Measurements from ENCODE around the gene DBNL.

Gene DBNL

DNA sequence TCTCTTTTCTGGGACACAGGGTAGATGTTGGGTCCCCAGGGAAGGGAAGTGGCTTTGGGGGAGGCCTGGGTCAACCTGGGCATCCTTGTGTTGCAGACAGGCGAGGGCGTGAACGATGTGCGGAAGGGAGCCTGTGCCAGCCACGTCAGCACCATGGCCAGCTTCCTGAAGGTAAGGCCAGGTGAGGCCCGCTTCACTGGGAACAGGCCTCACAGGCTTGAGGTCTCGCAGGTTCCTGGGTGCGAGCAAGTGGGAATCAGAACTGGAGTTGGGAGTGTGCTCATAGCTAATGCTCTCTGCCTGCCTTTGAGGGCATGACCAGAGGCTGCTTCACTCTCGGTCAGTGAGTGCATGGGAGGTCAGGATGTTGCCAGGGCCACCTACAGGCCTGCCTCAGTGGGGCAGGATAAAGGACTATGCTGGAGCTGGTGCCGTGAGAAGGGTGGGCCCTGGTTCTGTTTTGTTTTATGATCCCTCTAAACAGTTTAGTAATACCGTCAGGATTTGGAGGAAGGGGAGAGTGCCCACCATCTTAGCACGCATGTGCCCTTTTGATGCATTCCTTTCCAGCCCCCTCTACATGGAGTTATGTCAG is 8.4 kb downstream of the DBNL start:
- Mint-ChIP-seq H3K27me3 (no peaks in the 10 kb centered on the region), H3K9me3 (ENCODE audit: low read depth) (no peaks in the 10 kb centered on the region), H3K4me1 (ENCODE audit: low read depth) (peaks cover 62% of the 10 kb centered on the region), H3K27ac (no peak overlapping the region), H3K36me3 (peaks cover 2% of the 10 kb centered on the region), H3K4me3 (no peak overlapping the region)

DNA sequence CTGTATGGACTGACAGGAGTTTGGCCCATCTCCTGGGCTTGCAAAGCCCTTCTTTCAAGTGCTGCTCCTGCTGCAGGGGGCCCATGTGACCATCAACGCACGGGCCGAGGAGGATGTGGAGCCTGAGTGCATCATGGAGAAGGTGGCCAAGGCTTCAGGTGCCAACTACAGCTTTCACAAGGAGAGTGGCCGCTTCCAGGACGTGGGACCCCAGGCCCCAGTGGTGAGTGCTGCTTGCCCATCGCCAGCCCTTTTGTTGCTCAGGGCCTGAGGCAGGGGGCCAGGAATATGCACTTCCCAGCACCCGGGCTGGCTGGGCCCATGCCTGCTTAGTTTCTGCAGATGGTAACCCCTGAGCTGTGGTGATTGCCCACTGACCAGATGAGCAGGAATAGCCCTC is 12.2 kb downstream of the DBNL start:
- H3K36me3 Mint-ChIP-seq: no peaks in the 10 kb centered on the region

GRCh38 chr7:44057181-44057848 is 12.8 kb downstream of the DBNL start:
- Mint-ChIP-seq H3K4me3 (no peak overlapping the region), H3K27me3 (no peaks in the 10 kb centered on the region), H3K9me3 (ENCODE audit: low read depth) (no peaks in the 10 kb centered on the region), H3K4me1 (ENCODE audit: low read depth) (peaks cover 44% of the 10 kb centered on the region), H3K27ac (peak overlapping the region; percentile 34), H3K36me3 (no peaks in the 10 kb centered on the region)

More for the DNA sequence above, 12.2 kb downstream of the DBNL start:
- H3K4me1 Mint-ChIP-seq (ENCODE audit: low read depth): peaks cover 50% of the 10 kb centered on the region
- H3K27me3 Mint-ChIP-seq: no peaks in the 10 kb centered on the region
- no peak overlapping the region for H3K27ac Mint-ChIP-seq
- H3K4me3 Mint-ChIP-seq: no peak overlapping the region
- no peaks in the 10 kb centered on the region for H3K9me3 Mint-ChIP-seq (ENCODE audit: low read depth)

DNA sequence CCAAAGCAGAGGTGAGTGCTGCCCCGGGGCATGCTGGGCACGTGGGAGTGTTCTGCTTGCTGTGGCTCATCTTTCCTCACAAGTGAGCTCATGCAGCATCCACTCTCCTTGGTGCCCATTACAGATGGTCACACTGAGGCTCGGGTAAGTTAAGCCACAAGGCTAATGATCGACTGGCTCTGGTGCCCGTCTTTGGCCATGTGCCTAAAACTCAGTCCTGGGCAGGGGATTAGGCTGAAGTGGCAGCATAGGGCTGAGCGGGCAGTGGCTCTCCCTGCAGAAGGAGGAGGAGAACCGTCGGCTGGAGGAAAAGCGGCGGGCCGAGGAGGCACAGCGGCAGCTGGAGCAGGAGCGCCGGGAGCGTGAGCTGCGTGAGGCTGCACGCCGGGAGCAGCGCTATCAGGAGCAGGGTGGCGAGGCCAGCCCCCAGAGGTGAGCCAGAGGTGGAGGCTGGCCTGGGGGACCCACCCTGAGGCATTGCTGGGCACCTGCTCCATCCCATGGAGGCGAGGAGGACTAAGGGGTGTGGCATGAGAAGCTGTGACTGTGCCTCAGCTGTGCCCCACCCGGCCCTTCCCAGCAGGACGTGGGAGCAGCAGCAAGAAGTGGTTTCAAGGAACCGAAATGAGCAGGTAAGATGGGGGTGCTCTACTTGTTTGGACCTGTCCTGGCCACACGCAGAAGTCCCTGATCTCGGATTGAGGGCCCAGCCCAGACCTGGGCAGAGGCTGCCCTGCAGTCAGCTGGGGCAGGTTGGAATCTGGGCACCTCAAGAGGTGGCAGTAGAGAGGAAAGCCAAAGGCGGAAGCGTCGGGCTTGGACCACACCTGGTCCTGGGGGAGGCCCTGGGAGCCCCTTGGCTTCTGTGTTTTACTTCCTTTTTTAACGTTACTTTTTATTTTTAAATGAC is 13.6 kb downstream of the DBNL start:
- Mint-ChIP-seq H3K27ac (peak overlapping the region; percentile 88), H3K9me3 (ENCODE audit: low read depth) (no peaks in the 10 kb centered on the region), H3K4me3 (no peak overlapping the region), H3K4me1 (ENCODE audit: low read depth) (peaks cover 37% of the 10 kb centered on the region), H3K27me3 (no peaks in the 10 kb centered on the region), H3K36me3 (no peaks in the 10 kb centered on the region)

DNA sequence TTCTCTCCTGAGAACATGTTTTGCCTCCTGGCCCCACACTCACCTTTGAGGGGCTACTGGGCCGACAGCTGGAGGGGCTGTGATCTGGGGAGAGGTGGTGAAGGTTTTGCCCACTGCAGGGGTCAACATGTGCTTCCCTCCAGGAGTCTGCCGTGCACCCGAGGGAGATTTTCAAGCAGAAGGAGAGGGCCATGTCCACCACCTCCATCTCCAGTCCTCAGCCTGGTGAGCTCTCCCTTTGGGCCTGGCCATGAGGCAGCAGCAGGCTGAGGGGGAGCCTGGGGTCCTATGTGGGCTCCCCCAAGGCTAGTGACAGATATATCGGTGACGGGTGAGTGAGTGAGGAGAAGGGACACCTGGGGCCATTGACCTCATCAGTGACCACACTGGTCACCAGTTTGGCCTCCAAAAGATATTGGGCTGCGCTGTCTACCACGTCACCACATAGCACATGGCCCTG is 14.3 kb downstream of the DBNL start:
- H3K4me1 Mint-ChIP-seq (ENCODE audit: low read depth): peaks cover 37% of the 10 kb centered on the region
- no peak overlapping the region for H3K4me3 Mint-ChIP-seq
- H3K27ac Mint-ChIP-seq: peak overlapping the region; percentile 88
- no peaks in the 10 kb centered on the region for H3K9me3 Mint-ChIP-seq (ENCODE audit: low read depth)
- no peaks in the 10 kb centered on the region for H3K36me3 Mint-ChIP-seq
- H3K27me3 Mint-ChIP-seq: no peaks in the 10 kb centered on the region

DNA sequence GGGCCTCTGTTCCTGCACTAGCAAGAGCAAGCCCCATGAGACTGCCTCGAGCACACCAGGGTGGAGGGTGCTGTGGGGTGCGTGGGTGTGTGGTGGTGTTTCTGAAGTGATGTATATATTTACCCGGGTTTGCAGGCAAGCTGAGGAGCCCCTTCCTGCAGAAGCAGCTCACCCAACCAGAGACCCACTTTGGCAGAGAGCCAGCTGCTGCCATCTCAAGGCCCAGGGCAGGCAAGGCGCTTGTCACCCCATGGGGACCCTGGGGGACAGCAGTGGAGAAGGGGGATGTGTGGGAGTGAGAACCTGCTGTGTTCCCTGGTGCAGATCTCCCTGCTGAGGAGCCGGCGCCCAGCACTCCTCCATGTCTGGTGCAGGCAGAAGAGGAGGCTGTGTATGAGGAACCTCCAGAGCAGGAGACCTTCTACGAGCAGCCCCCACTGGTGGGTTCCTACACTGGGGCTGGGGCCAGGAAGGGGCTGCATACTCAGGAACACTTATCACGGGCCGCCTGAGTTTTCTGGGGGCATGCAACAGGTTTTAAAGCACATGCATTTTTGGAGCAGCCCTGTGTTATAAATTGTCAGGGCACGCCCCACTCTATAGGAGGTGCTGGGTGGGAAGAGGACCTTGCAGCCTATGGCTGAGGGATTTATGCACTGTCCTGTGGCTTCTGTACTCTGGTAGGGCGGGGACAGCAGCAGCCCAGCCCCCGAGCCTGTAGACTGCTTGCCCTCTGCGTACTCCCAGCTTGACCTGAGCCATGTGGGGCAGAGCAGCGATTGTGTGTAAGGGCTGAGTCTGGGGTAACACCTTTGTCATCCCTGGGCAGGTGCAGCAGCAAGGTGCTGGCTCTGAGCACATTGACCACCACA is 15.0 kb downstream of the DBNL start:
- H3K27ac Mint-ChIP-seq: peak overlapping the region; percentile 88
- no peaks in the 10 kb centered on the region for H3K27me3 Mint-ChIP-seq
- H3K4me1 Mint-ChIP-seq (ENCODE audit: low read depth): peaks cover 37% of the 10 kb centered on the region
- no peaks in the 10 kb centered on the region for H3K9me3 Mint-ChIP-seq (ENCODE audit: low read depth)
- no peak overlapping the region for H3K4me3 Mint-ChIP-seq
- no peaks in the 10 kb centered on the region for H3K36me3 Mint-ChIP-seq

DNA sequence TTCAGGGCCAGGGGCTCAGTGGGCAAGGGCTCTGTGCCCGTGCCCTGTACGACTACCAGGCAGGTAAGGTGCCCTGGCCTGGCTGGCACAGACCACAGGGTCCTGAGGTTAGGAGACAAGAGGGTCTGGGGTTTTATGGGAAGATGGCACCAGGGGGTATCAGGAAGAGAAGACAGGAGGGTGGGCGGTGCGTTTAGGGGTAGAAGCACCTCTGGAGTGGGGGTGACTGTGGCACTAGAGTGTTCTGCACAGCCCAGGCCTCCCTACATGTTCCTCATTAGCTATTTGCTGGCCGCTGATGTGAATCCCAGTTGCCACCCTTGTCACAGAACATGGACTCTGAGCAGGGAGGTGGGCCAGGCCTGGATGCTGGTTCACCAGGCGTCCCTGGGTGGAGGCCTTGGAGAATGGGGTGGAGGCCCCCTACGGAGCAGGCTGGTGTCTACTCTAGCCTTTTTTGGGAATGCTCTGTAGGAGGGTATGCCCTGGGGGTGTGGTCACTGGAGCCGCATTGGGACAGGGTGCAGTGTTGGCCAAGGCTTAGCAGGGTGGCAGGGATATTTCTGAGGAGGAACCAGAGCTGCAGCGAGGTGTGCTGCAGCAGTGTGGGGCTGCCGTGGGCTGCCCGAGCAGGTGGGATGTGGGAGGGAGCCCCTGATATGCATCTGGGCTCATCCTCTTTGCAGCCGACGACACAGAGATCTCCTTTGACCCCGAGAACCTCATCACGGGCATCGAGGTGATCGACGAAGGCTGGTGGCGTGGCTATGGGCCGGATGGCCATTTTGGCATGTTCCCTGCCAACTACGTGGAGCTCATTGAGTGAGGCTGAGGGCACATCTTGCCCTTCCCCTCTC is 15.8 kb downstream of the DBNL start:
- H3K4me1 Mint-ChIP-seq (ENCODE audit: low read depth): peaks cover 33% of the 10 kb centered on the region
- H3K36me3 Mint-ChIP-seq: no peaks in the 10 kb centered on the region
- H3K9me3 Mint-ChIP-seq (ENCODE audit: low read depth): no peaks in the 10 kb centered on the region
- H3K27ac Mint-ChIP-seq: no peak overlapping the region
- no peak overlapping the region for H3K4me3 Mint-ChIP-seq
- H3K27me3 Mint-ChIP-seq: no peaks in the 10 kb centered on the region

GRCh38 chr7:44060948-44061644 is 16.6 kb downstream of the DBNL start:
- Mint-ChIP-seq H3K4me1 (ENCODE audit: low read depth) (peaks cover 29% of the 10 kb centered on the region), H3K27ac (no peak overlapping the region), H3K36me3 (no peaks in the 10 kb centered on the region), H3K4me3 (no peak overlapping the region), H3K27me3 (no peaks in the 10 kb centered on the region), H3K9me3 (ENCODE audit: low read depth) (no peaks in the 10 kb centered on the region)

DNA sequence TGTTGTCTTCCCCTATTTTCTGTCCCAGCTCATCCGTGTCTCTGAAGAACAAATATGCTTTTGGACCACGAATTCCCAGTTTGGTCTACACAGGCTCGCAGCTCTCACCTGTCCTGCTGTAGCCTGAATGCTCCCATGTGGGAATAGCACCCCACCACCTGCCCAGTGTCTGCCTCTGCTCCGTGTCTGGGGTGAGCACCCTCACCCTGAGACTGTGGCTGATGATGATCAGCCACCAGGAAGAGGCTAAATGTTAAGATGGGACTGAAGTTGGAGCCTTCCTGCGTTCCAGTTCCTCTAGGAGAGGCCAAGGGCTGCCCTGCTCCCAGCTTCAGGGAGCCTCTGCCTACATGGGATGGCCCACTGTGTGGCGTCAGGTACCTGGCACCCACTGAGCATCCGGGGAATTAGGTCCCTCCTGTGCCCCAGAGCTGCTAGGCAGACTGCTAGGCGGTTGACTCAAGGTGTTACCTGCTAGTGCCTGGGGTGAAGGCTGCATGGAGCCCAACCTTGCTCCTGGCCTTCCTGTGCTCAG is 17.2 kb downstream of the DBNL start:
- Mint-ChIP-seq H3K9me3 (ENCODE audit: low read depth) (no peaks in the 10 kb centered on the region), H3K27me3 (no peaks in the 10 kb centered on the region), H3K27ac (no peak overlapping the region), H3K4me1 (ENCODE audit: low read depth) (peaks cover 30% of the 10 kb centered on the region), H3K4me3 (no peak overlapping the region), H3K36me3 (no peaks in the 10 kb centered on the region)

- H3K36me3 Mint-ChIP-seq: no peaks in the 10 kb centered on the region
- H3K9me3 Mint-ChIP-seq (ENCODE audit: low read depth): no peaks in the 10 kb centered on the region
- H3K27me3 Mint-ChIP-seq: no peaks in the 10 kb centered on the region
- no peak overlapping the region for H3K4me3 Mint-ChIP-seq
- H3K4me1 Mint-ChIP-seq (ENCODE audit: low read depth): peaks cover 36% of the 10 kb centered on the region
- H3K27ac Mint-ChIP-seq: no peak overlapping the region
These were observed 17.8 kb downstream of the DBNL start for GRCh38 chr7:44062180-44062902.

DNA sequence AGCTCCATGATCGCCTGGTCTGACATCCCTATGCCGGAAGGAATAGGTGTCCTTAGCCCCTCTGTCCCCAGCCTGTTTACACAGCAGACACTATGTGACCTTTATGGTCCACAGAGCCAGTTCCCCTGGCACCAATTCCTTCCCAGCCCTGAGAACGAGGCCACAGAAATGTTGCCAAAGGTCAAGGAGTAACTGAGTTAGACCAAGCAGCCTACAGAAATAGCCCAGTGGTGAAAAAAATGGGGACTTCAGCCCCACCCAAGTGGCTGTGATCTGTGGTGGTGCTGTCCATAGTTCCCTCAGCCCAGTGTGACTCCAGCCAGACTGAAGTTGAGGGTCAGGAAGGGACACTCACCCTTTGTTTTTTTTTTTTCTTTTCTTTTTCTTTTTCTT is 18.4 kb downstream of the DBNL start:
- H3K27me3 Mint-ChIP-seq: no peaks in the 10 kb centered on the region
- H3K4me3 Mint-ChIP-seq: no peak overlapping the region
- peaks cover 35% of the 10 kb centered on the region for H3K4me1 Mint-ChIP-seq (ENCODE audit: low read depth)
- no peaks in the 10 kb centered on the region for H3K9me3 Mint-ChIP-seq (ENCODE audit: low read depth)
- H3K27ac Mint-ChIP-seq: no peak overlapping the region
- no peaks in the 10 kb centered on the region for H3K36me3 Mint-ChIP-seq

- Mint-ChIP-seq H3K27ac (no peak overlapping the region), H3K4me1 (ENCODE audit: low read depth) (peaks cover 30% of the 10 kb centered on the region), H3K36me3 (no peaks in the 10 kb centered on the region), H3K9me3 (ENCODE audit: low read depth) (no peaks in the 10 kb centered on the region), H3K4me3 (no peak overlapping the region), H3K27me3 (no peaks in the 10 kb centered on the region)
These were observed 19.0 kb downstream of the DBNL start for GRCh38 chr7:44063547-44063893.
